Keratinocyte (primary cell): ENCODE data around the gene ITPR1. TPM values are rescaled to one million over a fixed set of nuclear protein-coding genes. Genes with fewer than 3 reads are reported as not detected.

Experiments
- DNase-seq: peaks from one replicate; pipeline ENCODE4 v3.0.0-alpha.2; 2011; ENCODE audit warnings: low read depth, missing footprints, low spot score
- FAIRE-seq: peaks from 2 replicates; lab custom pipeline; 2011; peaks lifted over from hg19 to GRCh38; lab: Jason Lieb, UNC
- H2AFZ ChIP-seq: 2 replicates; pipeline ENCODE4 v1.6.0; 2012; ENCODE audit warnings: low read length, control low read depth, inconsistent platforms; ENCODE audit not compliant: control insufficient read depth
- H3K27ac ChIP-seq: 2 replicates; pipeline ENCODE4 v1.5.1; 2011; ENCODE audit warnings: low read length; ENCODE audit not compliant: control insufficient read depth, insufficient read depth
- H3K27me3 ChIP-seq: 3 replicates; pipeline ENCODE4 v1.6.0; 2011; ENCODE audit warnings: low read length; ENCODE audit not compliant: control insufficient read depth, insufficient read depth; ENCODE audit errors: extremely low read depth
- H3K36me3 ChIP-seq, 2 experiments: 2 replicates in 1 of 2; 3 replicates in 1 of 2; pipeline ENCODE4 v1.5.1; 2011; ENCODE audit warnings: low read length in 2 of 2, mild to moderate bottlenecking in 1 of 2; ENCODE audit not compliant: control insufficient read depth in 2 of 2, insufficient read depth in 2 of 2; ENCODE audit errors: extremely low read depth in 1 of 2
- H3K4me1 ChIP-seq: 3 replicates; pipeline ENCODE4 v1.5.1; 2011; ENCODE audit warnings: low read length; ENCODE audit not compliant: control insufficient read depth, insufficient read depth; ENCODE audit errors: extremely low read depth
- H3K4me2 ChIP-seq: 3 replicates; pipeline ENCODE4 v1.6.0; 2011; ENCODE audit warnings: low read depth, low read length; ENCODE audit not compliant: control insufficient read depth, insufficient read depth; ENCODE audit errors: extremely low read depth
- H3K4me3 ChIP-seq, 3 experiments: fragments of 200-600 bp in 1 of 3; sonication (generic) in 1 of 3; 2 replicates in 2 of 3; 3 replicates in 1 of 3; pipeline ENCODE4 v1.5.1; 2011 to 2016; ENCODE audit warnings: low read length in 3 of 3, mild to moderate bottlenecking in 3 of 3, control low read depth in 2 of 3, inconsistent platforms in 1 of 3, low read depth in 1 of 3, mixed read lengths in 1 of 3, mixed run types in 1 of 3, moderate library complexity in 1 of 3; ENCODE audit not compliant: control insufficient read depth in 2 of 3, insufficient read depth in 2 of 3; ENCODE audit errors: extremely low read depth in 1 of 3
- H3K79me2 ChIP-seq: 2 replicates; pipeline ENCODE4 v1.6.0; 2012; ENCODE audit warnings: low read length; ENCODE audit not compliant: control insufficient read depth, insufficient read depth
- H3K9ac ChIP-seq: 3 replicates; pipeline ENCODE4 v1.6.0; 2011; ENCODE audit warnings: low read length; ENCODE audit not compliant: control insufficient read depth, insufficient read depth; ENCODE audit errors: extremely low read depth
- H3K9me1 ChIP-seq: 3 replicates; pipeline ENCODE4 v1.6.0; 2011; ENCODE audit warnings: low read length; ENCODE audit not compliant: control insufficient read depth, insufficient read depth; ENCODE audit errors: extremely low read depth
- H3K9me3 ChIP-seq: 2 replicates; pipeline ENCODE4 v1.5.1; 2012; ENCODE audit warnings: low read depth, low read length; ENCODE audit not compliant: control insufficient read depth
- H4K20me1 ChIP-seq: 3 replicates; pipeline ENCODE4 v1.6.0; 2011; ENCODE audit warnings: low read length; ENCODE audit not compliant: control insufficient read depth, insufficient read depth; ENCODE audit errors: extremely low read depth
- CTCF ChIP-seq, 3 experiments: IDR thresholded peaks in 1 of 3; conservative IDR thresholded peaks in 1 of 3; optimal IDR thresholded peaks in 1 of 3; 2 replicates in 2 of 3; 3 replicates in 1 of 3; pipeline versions ENCODE3 to v1.5.1; 2011; ENCODE audit warnings: low read length in 3 of 3, mild to moderate bottlenecking in 3 of 3, moderate library complexity in 2 of 3, control low read depth in 1 of 3, inconsistent platforms in 1 of 3; ENCODE audit not compliant: insufficient read depth in 2 of 3; ENCODE audit errors: extremely low read depth in 1 of 3
- EZH2 ChIP-seq: IDR thresholded peaks from one replicate; pipeline ENCODE4 v1.6.1; 2012; ENCODE audit warnings: inconsistent platforms, mild to moderate bottlenecking, low read length, moderate library complexity
- dilution Hi-C: fragments of 300-500 bp; cut with MboI; formaldehyde crosslinking; loops from one replicate; pipeline ENCODE4 v1.7.0; 2020; ENCODE audit warnings: low sequenced_read_pairs; ENCODE audit not compliant: extremely low pct_ligation_motif_present
- polyA plus RNA-seq, 5 experiments: library from polyadenylated mRNA; depleted of rRNA in 3 of 5; stranded (reverse) in 3 of 5; stranded (forward) in 1 of 5; unstranded in 1 of 5; fragments of >200 nt; gene quantifications; 1 replicate in 1 of 5; 2 replicates in 3 of 5; 3 replicates in 1 of 5; pipeline versions ENCODE4 v1.2.1 to v1.2.3, GENCODE V29; 2011 to 2012; ENCODE audit warnings: missing spikeins in 2 of 5, low read depth in 1 of 5, low replicate concordance in 1 of 5

The ITPR1 gene
- polyA plus RNA-seq, 1 donor (not counting 4 experiments of a cell fraction or from before 2014, with no cell fraction given): 3.5 TPM

GRCh38 chr3:4522947-4523346 lies 29.8 kb downstream of the ITPR1 start:
- no peak for FAIRE-seq
- dilution Hi-C loops: no loop called here

GRCh38 chr3:4523710-4524698 lies 30.9 kb downstream of the ITPR1 start:
- H3K36me3 ChIP-seq: no peaks in the 10 kb centered on the region
- H3K27me3 ChIP-seq: no peaks in the 10 kb centered on the region
- no peaks in the 10 kb centered on the region for H3K9me1 ChIP-seq
- no peak overlapping the region for H3K27ac ChIP-seq
- no peak for DNase-seq
- no peak for TF ChIP-seq CTCF (optimal IDR thresholded peaks at IDR 0.05 in 1 of 3, IDR thresholded peaks at IDR 0.05 in 1 of 3, conservative IDR thresholded peaks at IDR 0.05 in 1 of 3; ENCODE audit: extremely low read depth in 1 of 3, insufficient read depth in 2 of 3, low read length in 3 of 3)
- TF ChIP-seq EZH2: no peak
- H2AFZ ChIP-seq: no peak overlapping the region
- H3K4me2 ChIP-seq: no peak overlapping the region
- no peaks in the 10 kb centered on the region for H3K4me1 ChIP-seq
- H3K79me2 ChIP-seq: no peaks in the 10 kb centered on the region
- H3K4me3 ChIP-seq: no peak overlapping the region
- dilution Hi-C loops: no loop called here
- H4K20me1 ChIP-seq: no peaks in the 10 kb centered on the region
- H3K9ac ChIP-seq: no peak overlapping the region
- H3K9me3 ChIP-seq: no peaks in the 10 kb centered on the region
- FAIRE-seq: peak; percentile 29

More at GRCh38 chr3:4522947-4523346, 29.8 kb downstream of the ITPR1 start:
- no peak for DNase-seq
- no peak overlapping the region for H3K4me2 ChIP-seq
- no peak overlapping the region for H3K9ac ChIP-seq
- no peaks in the 10 kb centered on the region for H4K20me1 ChIP-seq
- H3K9me3 ChIP-seq: no peaks in the 10 kb centered on the region
- no peaks in the 10 kb centered on the region for H3K36me3 ChIP-seq
- no peaks in the 10 kb centered on the region for H3K79me2 ChIP-seq
- H3K9me1 ChIP-seq: no peaks in the 10 kb centered on the region
- H3K27me3 ChIP-seq: no peaks in the 10 kb centered on the region
- H2AFZ ChIP-seq: no peak overlapping the region
- no peaks in the 10 kb centered on the region for H3K4me1 ChIP-seq
- no peak for TF ChIP-seq EZH2
- TF ChIP-seq CTCF (optimal IDR thresholded peaks at IDR 0.05 in 1 of 3, IDR thresholded peaks at IDR 0.05 in 1 of 3, conservative IDR thresholded peaks at IDR 0.05 in 1 of 3; ENCODE audit: extremely low read depth in 1 of 3, insufficient read depth in 2 of 3, low read length in 3 of 3): no peak
- H3K27ac ChIP-seq: no peak overlapping the region
- H3K4me3 ChIP-seq: no peak overlapping the region
